ENCODE data around the gene GABRR3.
"Not testable (repeated sequence)": the region's sequence is repeated elsewhere in the genome, so short reads cannot be mapped to it uniquely, and the experiment has no call there.

DNA sequence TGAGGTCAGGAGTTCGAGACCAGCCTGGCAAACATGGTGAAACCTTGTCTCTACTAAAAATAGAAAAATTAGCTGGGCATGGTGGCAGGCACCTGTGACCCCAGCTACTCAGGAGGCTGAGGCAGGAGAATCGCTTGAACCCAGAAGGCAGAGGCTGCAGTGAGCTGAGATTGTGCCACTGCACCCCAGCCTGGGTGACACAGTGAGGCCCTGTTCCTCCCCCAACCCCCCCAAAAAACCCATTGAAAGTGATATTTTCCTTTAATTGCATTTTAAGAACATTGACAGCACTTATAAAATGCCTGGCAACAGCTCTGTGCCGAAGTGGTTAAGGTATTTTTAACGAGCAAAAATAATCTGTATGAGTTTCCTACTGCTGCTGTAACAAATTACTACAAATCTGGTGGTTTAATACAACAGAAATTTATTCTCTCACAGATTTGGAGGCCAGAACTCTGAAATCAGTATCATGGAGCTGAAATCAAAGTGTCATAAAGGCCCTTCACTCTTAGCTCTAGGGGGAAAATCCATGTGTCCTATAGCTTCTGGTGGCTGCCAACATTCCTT, 24.1 kb downstream of the GABRR3 start:
- TF ChIP-seq, protein P1, sequence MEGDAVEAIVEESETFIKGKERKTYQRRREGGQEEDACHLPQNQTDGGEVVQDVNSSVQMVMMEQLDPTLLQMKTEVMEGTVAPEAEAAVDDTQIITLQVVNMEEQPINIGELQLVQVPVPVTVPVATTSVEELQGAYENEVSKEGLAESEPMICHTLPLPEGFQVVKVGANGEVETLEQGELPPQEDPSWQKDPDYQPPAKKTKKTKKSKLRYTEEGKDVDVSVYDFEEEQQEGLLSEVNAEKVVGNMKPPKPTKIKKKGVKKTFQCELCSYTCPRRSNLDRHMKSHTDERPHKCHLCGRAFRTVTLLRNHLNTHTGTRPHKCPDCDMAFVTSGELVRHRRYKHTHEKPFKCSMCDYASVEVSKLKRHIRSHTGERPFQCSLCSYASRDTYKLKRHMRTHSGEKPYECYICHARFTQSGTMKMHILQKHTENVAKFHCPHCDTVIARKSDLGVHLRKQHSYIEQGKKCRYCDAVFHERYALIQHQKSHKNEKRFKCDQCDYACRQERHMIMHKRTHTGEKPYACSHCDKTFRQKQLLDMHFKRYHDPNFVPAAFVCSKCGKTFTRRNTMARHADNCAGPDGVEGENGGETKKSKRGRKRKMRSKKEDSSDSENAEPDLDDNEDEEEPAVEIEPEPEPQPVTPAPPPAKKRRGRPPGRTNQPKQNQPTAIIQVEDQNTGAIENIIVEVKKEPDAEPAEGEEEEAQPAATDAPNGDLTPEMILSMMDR (IDR thresholded peaks at IDR 0.05 in 8 of 11, conservative IDR thresholded peaks at IDR 0.05 in 3 of 11), result not testable (repeated sequence)
- TF ChIP-seq POLR2A, POLR2AphosphoS5 (IDR thresholded peaks at IDR 0.05): not testable (repeated sequence)

Measured in spleen (tissue), 7 donors.